ENCODE measurements around the gene SERPINA7. TPM values are rescaled to one million over a fixed set of nuclear protein-coding genes. Genes with fewer than 3 reads are reported as not detected.

SERPINA7 gene, protein sequence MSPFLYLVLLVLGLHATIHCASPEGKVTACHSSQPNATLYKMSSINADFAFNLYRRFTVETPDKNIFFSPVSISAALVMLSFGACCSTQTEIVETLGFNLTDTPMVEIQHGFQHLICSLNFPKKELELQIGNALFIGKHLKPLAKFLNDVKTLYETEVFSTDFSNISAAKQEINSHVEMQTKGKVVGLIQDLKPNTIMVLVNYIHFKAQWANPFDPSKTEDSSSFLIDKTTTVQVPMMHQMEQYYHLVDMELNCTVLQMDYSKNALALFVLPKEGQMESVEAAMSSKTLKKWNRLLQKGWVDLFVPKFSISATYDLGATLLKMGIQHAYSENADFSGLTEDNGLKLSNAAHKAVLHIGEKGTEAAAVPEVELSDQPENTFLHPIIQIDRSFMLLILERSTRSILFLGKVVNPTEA
- total RNA-seq (not detected in 2 replicates), polyA plus RNA-seq (not detected in 2 replicates)

DNA sequence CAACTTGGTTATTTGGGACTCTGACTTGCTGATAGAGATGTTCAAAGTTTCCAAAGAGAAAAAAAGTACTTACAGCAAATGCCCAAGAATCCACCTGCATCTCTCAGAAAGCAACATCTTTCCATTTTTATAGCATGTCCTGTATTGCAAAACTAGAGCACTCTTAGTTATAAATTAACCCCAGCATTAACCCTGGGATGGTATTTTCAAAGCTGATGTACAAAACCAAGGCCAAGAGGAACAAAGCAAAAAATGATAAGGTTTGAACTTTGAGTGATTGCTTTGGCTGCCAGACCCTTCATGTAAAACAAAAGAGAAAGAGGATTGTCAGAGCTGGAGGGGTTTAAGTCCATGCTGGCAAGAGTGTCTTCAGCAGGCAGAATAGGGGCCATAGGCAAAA, at the start of gene SERPINA7:
Gene SERPINA7, minus strand, starts transcription at position 103 of the 400 bp plus-strand sequence. CDS start 1,669 bp downstream, outside the sequence.
- DNase-seq (ENCODE audit: low read depth in 1 of 2, low spot score in 1 of 2), result no peak
- TF ChIP-seq, protein P1, sequence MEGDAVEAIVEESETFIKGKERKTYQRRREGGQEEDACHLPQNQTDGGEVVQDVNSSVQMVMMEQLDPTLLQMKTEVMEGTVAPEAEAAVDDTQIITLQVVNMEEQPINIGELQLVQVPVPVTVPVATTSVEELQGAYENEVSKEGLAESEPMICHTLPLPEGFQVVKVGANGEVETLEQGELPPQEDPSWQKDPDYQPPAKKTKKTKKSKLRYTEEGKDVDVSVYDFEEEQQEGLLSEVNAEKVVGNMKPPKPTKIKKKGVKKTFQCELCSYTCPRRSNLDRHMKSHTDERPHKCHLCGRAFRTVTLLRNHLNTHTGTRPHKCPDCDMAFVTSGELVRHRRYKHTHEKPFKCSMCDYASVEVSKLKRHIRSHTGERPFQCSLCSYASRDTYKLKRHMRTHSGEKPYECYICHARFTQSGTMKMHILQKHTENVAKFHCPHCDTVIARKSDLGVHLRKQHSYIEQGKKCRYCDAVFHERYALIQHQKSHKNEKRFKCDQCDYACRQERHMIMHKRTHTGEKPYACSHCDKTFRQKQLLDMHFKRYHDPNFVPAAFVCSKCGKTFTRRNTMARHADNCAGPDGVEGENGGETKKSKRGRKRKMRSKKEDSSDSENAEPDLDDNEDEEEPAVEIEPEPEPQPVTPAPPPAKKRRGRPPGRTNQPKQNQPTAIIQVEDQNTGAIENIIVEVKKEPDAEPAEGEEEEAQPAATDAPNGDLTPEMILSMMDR (IDR thresholded peaks at IDR 0.05; ENCODE audit: low read depth, low read length), result no peak
- Histone ChIP-seq H3K9me3 (ENCODE audit: low read depth) (no peaks in the 10 kb centered on the region), H3K27ac (no peak within 1 kb of the TSS), H3K36me3 (no peaks in the 10 kb centered on the region), H3K27me3 (no peaks in the 10 kb centered on the region), H3K4me1 (ENCODE audit: low read depth) (no peaks in the 10 kb centered on the region), H3K4me3 (no peak within 1 kb of the TSS)

DNA sequence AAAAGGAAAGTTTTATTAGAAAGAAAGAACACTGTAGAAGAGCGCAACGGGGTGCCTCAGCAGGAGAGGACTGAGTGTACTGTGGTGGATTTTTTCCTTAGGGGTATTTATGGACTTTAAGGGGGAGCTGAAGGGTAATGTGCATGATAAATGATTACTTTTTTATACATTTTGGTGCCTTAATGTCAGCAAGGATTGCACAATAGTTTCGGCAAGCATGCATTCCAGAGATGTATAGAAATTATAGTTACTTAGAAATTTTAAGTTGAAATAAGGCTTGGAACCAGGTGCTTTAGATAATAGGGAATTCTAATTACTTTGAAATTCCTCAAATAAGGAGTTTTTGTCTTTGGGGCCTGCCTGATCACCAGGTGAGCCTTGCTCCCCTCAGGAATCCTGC, 30.5 kb upstream of the SERPINA7 start:
- H3K4me3 ChIP-seq, result no peak overlapping the region
- no peaks in the 10 kb centered on the region for H3K36me3 ChIP-seq
- no peaks in the 10 kb centered on the region for H3K27me3 ChIP-seq
- no peak overlapping the region for H3K27ac ChIP-seq
- TF ChIP-seq, protein P1 (IDR thresholded peaks at IDR 0.05; ENCODE audit: low read depth, low read length), result no peak
- no peaks in the 10 kb centered on the region for H3K4me1 ChIP-seq (ENCODE audit: low read depth)
- no peaks in the 10 kb centered on the region for H3K9me3 ChIP-seq (ENCODE audit: low read depth)
- no peak for DNase-seq (ENCODE audit: low read depth in 1 of 2, low spot score in 1 of 2)

DNA sequence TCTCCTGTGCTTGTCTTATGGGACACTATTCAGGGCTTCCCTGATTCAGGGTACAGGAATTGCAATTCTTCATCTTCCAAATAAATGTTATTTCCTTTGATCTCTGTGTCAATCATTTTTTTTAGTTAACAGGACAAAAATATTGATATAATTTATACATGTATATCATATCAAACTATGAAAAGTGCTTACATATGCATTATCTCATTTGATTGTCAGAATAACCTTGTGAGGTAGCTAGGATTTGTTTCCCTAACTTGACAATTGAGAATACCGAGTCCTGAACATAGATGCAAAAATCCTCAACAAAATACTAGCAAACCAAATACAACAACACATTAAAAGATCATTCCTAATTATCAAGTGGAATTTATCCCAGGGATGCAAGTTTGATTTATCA, 11.5 kb upstream of the SERPINA7 start:
- no peaks in the 10 kb centered on the region for H3K4me1 ChIP-seq (ENCODE audit: low read depth)
- no peak for DNase-seq (ENCODE audit: low read depth in 1 of 2, low spot score in 1 of 2)
- no peaks in the 10 kb centered on the region for H3K9me3 ChIP-seq (ENCODE audit: low read depth)
- TF ChIP-seq, protein P1 (IDR thresholded peaks at IDR 0.05; ENCODE audit: low read depth, low read length), result no peak
- H3K27ac ChIP-seq, result no peak overlapping the region
- no peak overlapping the region for H3K4me3 ChIP-seq
- no peaks in the 10 kb centered on the region for H3K36me3 ChIP-seq
- H3K27me3 ChIP-seq, result no peaks in the 10 kb centered on the region

DNA sequence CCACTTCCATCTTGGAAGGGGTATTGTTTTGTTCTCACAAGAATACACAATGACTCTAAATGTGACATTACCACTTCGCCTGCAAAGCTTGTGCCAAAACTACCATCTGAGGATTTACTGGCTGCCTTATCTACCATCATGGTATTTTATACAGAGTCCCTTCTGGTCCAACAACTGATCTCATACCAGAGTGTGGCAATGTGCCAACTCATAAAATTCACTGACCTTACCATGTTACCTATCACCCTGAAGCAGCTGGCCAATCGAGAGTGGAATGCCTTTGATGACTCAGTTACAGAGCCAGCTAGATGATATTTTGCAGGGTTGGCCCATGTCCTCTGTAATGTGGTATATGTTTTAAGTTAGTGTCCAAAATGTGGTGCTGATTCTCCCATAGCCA, 3.8 kb upstream of the SERPINA7 start:
- H3K4me3 ChIP-seq, result no peak overlapping the region
- H3K9me3 ChIP-seq (ENCODE audit: low read depth), result no peaks in the 10 kb centered on the region
- TF ChIP-seq, protein P1 (IDR thresholded peaks at IDR 0.05; ENCODE audit: low read depth, low read length), result no peak
- no peaks in the 10 kb centered on the region for H3K27me3 ChIP-seq
- H3K27ac ChIP-seq, result no peak overlapping the region
- H3K4me1 ChIP-seq (ENCODE audit: low read depth), result no peaks in the 10 kb centered on the region
- no peaks in the 10 kb centered on the region for H3K36me3 ChIP-seq
- no peak for DNase-seq (ENCODE audit: low read depth in 1 of 2, low spot score in 1 of 2)

DNA sequence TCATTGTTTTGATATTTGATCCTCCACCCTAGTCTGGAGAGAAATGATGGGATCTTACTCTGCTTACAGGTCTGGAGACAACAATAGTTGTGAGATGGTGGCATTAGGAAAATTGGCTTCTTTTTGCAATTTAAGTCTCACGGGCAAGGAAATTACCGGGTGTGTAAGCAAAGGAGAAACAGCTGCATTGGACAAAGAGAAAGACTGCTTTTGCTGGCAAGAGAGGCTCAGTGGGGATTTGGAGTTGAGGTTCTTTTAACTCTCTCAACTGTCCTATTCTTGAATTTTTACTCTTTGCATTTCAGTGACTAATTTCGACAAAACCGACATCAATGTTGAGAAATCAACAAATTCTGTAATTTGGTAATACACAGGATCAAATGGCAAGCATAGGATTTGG, 2.3 kb upstream of the SERPINA7 start:
- H3K9me3 ChIP-seq (ENCODE audit: low read depth), result no peaks in the 10 kb centered on the region
- TF ChIP-seq, protein P1 (IDR thresholded peaks at IDR 0.05; ENCODE audit: low read depth, low read length), result no peak
- no peak overlapping the region for H3K27ac ChIP-seq
- no peaks in the 10 kb centered on the region for H3K27me3 ChIP-seq
- no peak for DNase-seq (ENCODE audit: low read depth in 1 of 2, low spot score in 1 of 2)
- no peaks in the 10 kb centered on the region for H3K4me1 ChIP-seq (ENCODE audit: low read depth)
- H3K4me3 ChIP-seq, result no peak overlapping the region
- H3K36me3 ChIP-seq, result no peaks in the 10 kb centered on the region

Data from cardiac muscle cell (in vitro differentiated cells and primary cell).